SU-DHL-6 (cell line): ENCODE data around the gene PFKFB2.
A peak's percentile ranks its signal among the peaks of the same experiment; 100 is the strongest.

Source experiments
- H2AFZ ChIP-seq: fragments of 200-600 bp; sonication (generic); 2 replicates; pipeline ENCODE4 v1.6.1; 2014; ENCODE audit warnings: low read depth, mild to moderate bottlenecking, moderate library complexity, mixed read lengths, antibody characterized with exemption, low read length; ENCODE audit not compliant: severe bottlenecking
- H3F3A ChIP-seq: fragments of 200-600 bp; shearing (Covaris generic); 2 replicates; pipeline ENCODE4 v1.6.0; 2016; ENCODE audit warnings: antibody characterized with exemption, mild to moderate bottlenecking; ENCODE audit not compliant: insufficient read depth
- H3K27ac ChIP-seq: fragments of 200-600 bp; sonication (generic); 2 replicates; pipeline ENCODE4 v1.5.1; 2016; ENCODE audit warnings: low read depth, mild to moderate bottlenecking, low read length, moderate library complexity, mixed read lengths
- H3K27me3 ChIP-seq: fragments of 200-600 bp; sonication (generic), shearing (Covaris generic); 2 replicates; pipeline ENCODE4 v1.6.0; 2014; ENCODE audit warnings: mild to moderate bottlenecking, low read length
- H3K36me3 ChIP-seq: fragments of 200-600 bp; sonication (generic); 2 replicates; pipeline ENCODE4 v1.6.1; 2014; ENCODE audit warnings: mild to moderate bottlenecking, low read length, mixed read lengths
- H3K4me2 ChIP-seq: fragments of 300-600, 200-600 bp; shearing (Covaris generic), sonication (generic); 2 replicates; pipeline ENCODE4 v1.6.0; 2014; ENCODE audit warnings: low read length, low read depth, mild to moderate bottlenecking; ENCODE audit not compliant: poor library complexity, severe bottlenecking
- H3K4me3 ChIP-seq: fragments of 200-600 bp; sonication (generic); 2 replicates; pipeline ENCODE4 v1.5.1; 2014; ENCODE audit warnings: antibody characterized with exemption, low read length, mild to moderate bottlenecking, mixed read lengths; ENCODE audit not compliant: insufficient read depth, poor library complexity, severe bottlenecking
- H3K79me2 ChIP-seq: fragments of 200-600 bp; sonication (generic); 2 replicates; pipeline ENCODE4 v1.6.1; 2014; ENCODE audit warnings: mild to moderate bottlenecking, low read length, moderate library complexity; ENCODE audit not compliant: insufficient read depth
- H3K9ac ChIP-seq: fragments of 200-600 bp; sonication (generic); 2 replicates; pipeline ENCODE4 v1.7.0; 2014; ENCODE audit warnings: mild to moderate bottlenecking, low read length
- H3K9me2 ChIP-seq: fragments of 200-600 bp; sonication (generic); replicated peaks from 2 replicates; pipeline ENCODE4 v1.6.1; 2014; ENCODE audit warnings: low read length; ENCODE audit not compliant: insufficient read depth
- H3K9me3 ChIP-seq: fragments of 200-600 bp; sonication (generic); 2 replicates; pipeline ENCODE4 v1.6.1; 2014; ENCODE audit warnings: low read length, mixed read lengths; ENCODE audit not compliant: insufficient read depth
- H4K20me1 ChIP-seq: fragments of 200-600 bp; sonication (generic); 2 replicates; pipeline ENCODE4 v1.6.1; 2014; ENCODE audit warnings: low read depth, mild to moderate bottlenecking, antibody characterized with exemption, low read length, moderate library complexity, mixed read lengths
- EZH2phosphoT487 ChIP-seq: fragments of 200-600 bp; sonication (generic), shearing (Covaris generic); conservative IDR thresholded peaks from 2 replicates; pipeline ENCODE4 v1.6.1; 2018; ENCODE audit warnings: mild to moderate bottlenecking, antibody characterized with exemption, low read length, moderate library complexity, mixed read lengths
- TF ChIP-seq, protein P1 (sequence below): fragments of 200-600 bp; sonication (generic); IDR thresholded peaks from one replicate; pipeline ENCODE4 v1.5.1; 2017; ENCODE audit warnings: antibody characterized with exemption, mild to moderate bottlenecking, low read length, moderate library complexity; ENCODE audit not compliant: insufficient read depth, poor library complexity, severe bottlenecking

PFKFB2 gene

DNA sequence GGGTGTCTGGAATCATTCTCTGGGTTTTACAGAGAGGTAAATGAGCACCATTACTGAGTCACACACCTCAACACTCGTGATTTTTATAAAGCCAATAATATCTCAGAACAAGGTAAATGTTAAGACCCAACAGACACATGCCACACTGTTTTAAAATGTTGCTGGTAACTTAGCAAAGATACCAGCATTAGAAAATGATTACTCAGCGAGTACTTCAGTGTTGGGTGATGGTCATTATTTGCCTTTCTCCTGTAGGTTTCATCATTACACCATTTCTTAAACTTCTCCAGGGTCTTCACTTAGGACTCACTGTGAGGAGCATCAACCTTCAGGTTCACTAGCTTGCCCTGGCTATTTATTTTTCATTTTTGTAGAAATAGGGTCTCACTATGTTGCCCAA is 28.7 kb downstream of the PFKFB2 start:
- Histone ChIP-seq H3K36me3 (no peaks in the 10 kb centered on the region), H3K4me3 (no peak overlapping the region), H3K9ac (no peak overlapping the region)

DNA sequence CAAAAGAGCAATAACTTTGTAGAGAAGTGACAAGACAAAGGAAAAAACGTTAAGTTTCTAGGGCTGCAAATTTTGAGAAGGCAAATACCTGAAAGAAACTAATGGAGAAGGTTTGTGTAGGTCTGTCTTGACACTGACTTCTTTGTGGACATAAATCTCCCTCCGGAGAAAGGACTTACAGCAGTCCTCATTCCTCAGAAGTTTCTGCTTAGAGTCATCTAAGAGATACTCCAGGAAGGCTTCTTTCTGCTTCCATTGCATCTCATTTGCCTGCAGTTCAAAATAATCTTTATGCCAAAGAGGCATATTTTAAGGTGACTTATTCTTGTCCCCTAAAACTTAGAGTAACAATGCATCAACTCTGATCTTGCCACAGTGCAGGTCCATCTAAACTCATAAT is 31.2 kb downstream of the PFKFB2 start:
- Histone ChIP-seq H3K4me3 (no peak overlapping the region), H3F3A (no peaks in the 10 kb centered on the region), H3K79me2 (no peaks in the 10 kb centered on the region), H3K27ac (no peak overlapping the region), H2AFZ (no peak overlapping the region), H4K20me1 (no peaks in the 10 kb centered on the region), H3K4me2 (no peak overlapping the region), H3K9me3 (no peaks in the 10 kb centered on the region), H3K9me2 (no peaks in the 10 kb centered on the region), H3K27me3 (no peaks in the 10 kb centered on the region), H3K36me3 (no peaks in the 10 kb centered on the region), H3K9ac (no peak overlapping the region)
- TF ChIP-seq EZH2phosphoT487, result no peak
- TF ChIP-seq, protein P1, sequence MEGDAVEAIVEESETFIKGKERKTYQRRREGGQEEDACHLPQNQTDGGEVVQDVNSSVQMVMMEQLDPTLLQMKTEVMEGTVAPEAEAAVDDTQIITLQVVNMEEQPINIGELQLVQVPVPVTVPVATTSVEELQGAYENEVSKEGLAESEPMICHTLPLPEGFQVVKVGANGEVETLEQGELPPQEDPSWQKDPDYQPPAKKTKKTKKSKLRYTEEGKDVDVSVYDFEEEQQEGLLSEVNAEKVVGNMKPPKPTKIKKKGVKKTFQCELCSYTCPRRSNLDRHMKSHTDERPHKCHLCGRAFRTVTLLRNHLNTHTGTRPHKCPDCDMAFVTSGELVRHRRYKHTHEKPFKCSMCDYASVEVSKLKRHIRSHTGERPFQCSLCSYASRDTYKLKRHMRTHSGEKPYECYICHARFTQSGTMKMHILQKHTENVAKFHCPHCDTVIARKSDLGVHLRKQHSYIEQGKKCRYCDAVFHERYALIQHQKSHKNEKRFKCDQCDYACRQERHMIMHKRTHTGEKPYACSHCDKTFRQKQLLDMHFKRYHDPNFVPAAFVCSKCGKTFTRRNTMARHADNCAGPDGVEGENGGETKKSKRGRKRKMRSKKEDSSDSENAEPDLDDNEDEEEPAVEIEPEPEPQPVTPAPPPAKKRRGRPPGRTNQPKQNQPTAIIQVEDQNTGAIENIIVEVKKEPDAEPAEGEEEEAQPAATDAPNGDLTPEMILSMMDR, result no peak

More for the DNA sequence above, 28.7 kb downstream of the PFKFB2 start:
- Histone ChIP-seq H4K20me1 (no peaks in the 10 kb centered on the region), H3K79me2 (no peaks in the 10 kb centered on the region), H2AFZ (no peak overlapping the region), H3F3A (no peaks in the 10 kb centered on the region), H3K27ac (no peak overlapping the region), H3K27me3 (no peaks in the 10 kb centered on the region), H3K4me2 (no peak overlapping the region), H3K9me2 (no peaks in the 10 kb centered on the region), H3K9me3 (no peaks in the 10 kb centered on the region)
- TF ChIP-seq, protein P1, result no peak
- no peak for TF ChIP-seq EZH2phosphoT487

DNA sequence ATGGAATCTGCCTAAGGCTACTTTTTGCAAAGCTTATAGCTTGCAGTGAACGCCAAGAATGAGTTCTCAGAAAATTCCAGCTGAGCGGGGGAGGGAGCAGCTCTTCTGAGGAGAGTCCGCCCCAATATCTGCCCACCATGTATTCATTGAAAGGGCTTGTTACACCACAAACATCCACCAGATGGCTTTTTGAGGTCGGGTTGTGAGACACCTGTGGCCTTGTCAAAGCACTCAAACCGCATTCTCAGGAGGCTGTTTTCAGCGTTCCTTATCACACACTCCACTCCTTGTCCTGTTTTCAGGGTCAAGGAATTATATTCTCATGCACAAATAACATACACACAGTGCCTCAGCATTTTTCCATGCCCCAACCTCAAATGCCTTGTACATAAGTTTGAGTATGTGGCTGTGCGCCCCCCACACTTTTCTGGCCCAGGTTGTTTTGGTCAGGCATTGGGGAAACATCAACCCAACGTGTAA is 31.7 kb downstream of the PFKFB2 start:
- no peak for TF ChIP-seq EZH2phosphoT487
- TF ChIP-seq, protein P1, result peak; percentile 31
- no peaks in the 10 kb centered on the region for H3K9me3 ChIP-seq
- no peaks in the 10 kb centered on the region for H4K20me1 ChIP-seq
- H3K9me2 ChIP-seq, result no peaks in the 10 kb centered on the region
- H3K4me3 ChIP-seq, result no peak overlapping the region
- no peak overlapping the region for H2AFZ ChIP-seq
- no peak overlapping the region for H3K9ac ChIP-seq
- H3K27me3 ChIP-seq, result no peaks in the 10 kb centered on the region
- H3K27ac ChIP-seq, result no peak overlapping the region
- H3K4me2 ChIP-seq, result no peak overlapping the region
- no peaks in the 10 kb centered on the region for H3K36me3 ChIP-seq
- no peaks in the 10 kb centered on the region for H3F3A ChIP-seq
- no peaks in the 10 kb centered on the region for H3K79me2 ChIP-seq
